Stimulated activated CD8-positive, alpha-beta memory T cell treated with anti-CD3 and anti-CD28 coated beads, Interleukin-4, amount 100 ng/mL, for 24 hours (primary cell): Measurements from ENCODE around the gene FAM229A.
A peak's percentile ranks its signal among the peaks of the same experiment; 100 is the strongest.
"Not testable (repeated sequence)": the region's sequence is repeated elsewhere in the genome, so short reads cannot be mapped to it uniquely, and the experiment has no call there.

ENCODE experiments used
- DNase-seq: peaks from one replicate; pipeline ENCODE4 v3.0.0-alpha.2; 2020; ENCODE audit warnings: low read depth

FAM229A gene

GRCh38 chr1:32362474-32363313, at the start of gene FAM229A, which contains the start of gene TSSK3:
Gene FAM229A, minus strand, starts transcription at chr1:32362485. Its CDS starts 394 bp downstream, at chr1:32362091.
Gene TSSK3, plus strand, starts transcription at chr1:32362539. Its CDS starts 163 bp downstream, at chr1:32362702.
- no peak for DNase-seq

- DNase-seq: no peak
These were observed 49.0 kb upstream of the FAM229A start for GRCh38 chr1:32411261-32411660.

GRCh38 chr1:32406629-32407111, 44.4 kb upstream of the FAM229A start:
- DNase-seq: no peak

GRCh38 chr1:32405672-32406467, 43.6 kb upstream of the FAM229A start:
- DNase-seq: no peak

GRCh38 chr1:32404946-32405345, 42.7 kb upstream of the FAM229A start:
- DNase-seq: no peak

- peak; percentile 24 for DNase-seq
These were observed 38.8 kb upstream of the FAM229A start for GRCh38 chr1:32400876-32401631.

- DNase-seq: no peak
These were observed 37.6 kb upstream of the FAM229A start for GRCh38 chr1:32399843-32400242.

- DNase-seq: no peak
These were observed 36.1 kb upstream of the FAM229A start for GRCh38 chr1:32398401-32398800.

- DNase-seq: not testable (repeated sequence)
These were observed 34.2 kb upstream of the FAM229A start for GRCh38 chr1:32396524-32396923.

- DNase-seq: no peak
These were observed 32.7 kb upstream of the FAM229A start for GRCh38 chr1:32394890-32395432.

- peak; percentile 95 for DNase-seq
These were observed 32.0 kb upstream of the FAM229A start, which contains the start of gene BSDC1 for GRCh38 chr1:32394141-32394889. Gene BSDC1, minus strand, starts transcription at chr1:32394441. Its CDS starts 27 bp downstream, at chr1:32394414.

- DNase-seq: peak; percentile 12
These were observed 31.5 kb upstream of the FAM229A start for GRCh38 chr1:32393832-32394140.

GRCh38 chr1:32393136-32393535, 30.9 kb upstream of the FAM229A start:
- no peak for DNase-seq

GRCh38 chr1:32392325-32392724, 30.0 kb upstream of the FAM229A start:
- no peak for DNase-seq

- no peak for DNase-seq
These were observed 28.9 kb upstream of the FAM229A start for GRCh38 chr1:32390904-32391870.

- DNase-seq: no peak
These were observed 26.4 kb upstream of the FAM229A start for GRCh38 chr1:32388641-32389040.

- no peak for DNase-seq
These were observed 24.5 kb upstream of the FAM229A start for GRCh38 chr1:32386676-32387392.

- no peak for DNase-seq
These were observed 17.8 kb upstream of the FAM229A start for GRCh38 chr1:32380057-32380456.

- no peak for DNase-seq
These were observed 15.4 kb upstream of the FAM229A start for GRCh38 chr1:32377541-32378220.
